Measurements from ENCODE around the gene EXOC3. TPM values are rescaled to one million over a fixed set of nuclear protein-coding genes. Genes with fewer than 3 reads are reported as not detected.

EXOC3 gene
- polyA plus RNA-seq, 1 donor from 2014 or later = 27.7 TPM

- no peaks in the 10 kb centered on the region for H3K9me2 ChIP-seq (ENCODE audit: insufficient read depth, low read length)
- H3K36me3 ChIP-seq (ENCODE audit: insufficient read depth, low read length) = no peaks in the 10 kb centered on the region
- H3F3A ChIP-seq (ENCODE audit: insufficient read depth, low read length, poor library complexity, severe bottlenecking) = no peaks in the 10 kb centered on the region
- H3K79me2 ChIP-seq (replicated peaks; ENCODE audit: insufficient read depth, low read length) = no peaks in the 10 kb centered on the region
- no peak overlapping the region for H2AFZ ChIP-seq (ENCODE audit: low read depth, low read length)
- H3K4me3 ChIP-seq (ENCODE audit: low read length) = no peak overlapping the region
- TF ChIP-seq MXI1 (conservative IDR thresholded peaks at IDR 0.05; ENCODE audit: poor library complexity, severe bottlenecking) (no peak), POLR2AphosphoS5 (IDR thresholded peaks at IDR 0.05) (no peak), SMC3 (conservative IDR thresholded peaks at IDR 0.05; ENCODE audit: poor library complexity) (no peak), CTCF (IDR thresholded peaks at IDR 0.05; ENCODE audit: poor library complexity, severe bottlenecking) (no peak), RAD21 (conservative IDR thresholded peaks at IDR 0.05) (no peak)
- H3K9ac ChIP-seq (ENCODE audit: low read length) = no peak overlapping the region
- no peak overlapping the region for H3K27ac ChIP-seq (ENCODE audit: low read length)
- H3K27me3 ChIP-seq (ENCODE audit: insufficient read depth, low read depth, low read length) = no peaks in the 10 kb centered on the region
- no peaks in the 10 kb centered on the region for H4K20me1 ChIP-seq (ENCODE audit: insufficient read depth)
- no peak overlapping the region for H3K4me2 ChIP-seq (ENCODE audit: low read length)
- H3K9me3 ChIP-seq (ENCODE audit: low read length) = no peaks in the 10 kb centered on the region
Measured at GRCh38 chr5:407051-407450, 35.9 kb upstream of the EXOC3 start.

- H3K36me3 ChIP-seq (ENCODE audit: insufficient read depth, low read length) = no peaks in the 10 kb centered on the region
Measured at GRCh38 chr5:407801-408268, 35.1 kb upstream of the EXOC3 start.

More at GRCh38 chr5:407801-408268, 35.1 kb upstream of the EXOC3 start:
- Histone ChIP-seq H2AFZ (ENCODE audit: low read depth, low read length) (no peak overlapping the region), H4K20me1 (ENCODE audit: insufficient read depth) (no peaks in the 10 kb centered on the region), H3K27ac (ENCODE audit: low read length) (no peak overlapping the region), H3K9me2 (ENCODE audit: insufficient read depth, low read length) (no peaks in the 10 kb centered on the region), H3K4me3 (ENCODE audit: low read length) (no peak overlapping the region), H3K9me3 (ENCODE audit: low read length) (no peaks in the 10 kb centered on the region), H3F3A (ENCODE audit: insufficient read depth, low read length, poor library complexity, severe bottlenecking) (no peaks in the 10 kb centered on the region), H3K9ac (ENCODE audit: low read length) (no peak overlapping the region), H3K27me3 (ENCODE audit: insufficient read depth, low read depth, low read length) (no peaks in the 10 kb centered on the region), H3K4me2 (ENCODE audit: low read length) (no peak overlapping the region), H3K79me2 (replicated peaks; ENCODE audit: insufficient read depth, low read length) (no peaks in the 10 kb centered on the region)
- no peak for TF ChIP-seq MXI1 (conservative IDR thresholded peaks at IDR 0.05; ENCODE audit: poor library complexity, severe bottlenecking)
- TF ChIP-seq EP300 (conservative IDR thresholded peaks at IDR 0.05; ENCODE audit: poor library complexity, severe bottlenecking) = no peak
- no peak for TF ChIP-seq CTCF (IDR thresholded peaks at IDR 0.05; ENCODE audit: poor library complexity, severe bottlenecking)
- no peak for TF ChIP-seq EZH2 (IDR thresholded peaks at IDR 0.05; ENCODE audit: borderline replicate concordance, insufficient read depth, low read length, poor library complexity, severe bottlenecking)
- TF ChIP-seq REST (IDR thresholded peaks at IDR 0.05; ENCODE audit: borderline replicate concordance) = no peak
- TF ChIP-seq RAD21 (conservative IDR thresholded peaks at IDR 0.05) = no peak
- TF ChIP-seq SMC3 (conservative IDR thresholded peaks at IDR 0.05; ENCODE audit: poor library complexity) = no peak
- TF ChIP-seq POLR2AphosphoS5 (IDR thresholded peaks at IDR 0.05) = no peak
- no peak for TF ChIP-seq TAF1 (IDR thresholded peaks at IDR 0.05; ENCODE audit: low read depth)

Data from neural cell (in vitro differentiated cells).